Tibial nerve (tissue), 3 donors: Measurements from ENCODE around the gene C1orf232.

ENCODE experiments used
- POLR2A ChIP-seq, 2 donors: fragments of 450-650 bp; IDR thresholded peaks; one replicate each; pipeline ENCODE4 v1.6.1; 2017; ENCODE audit warnings: antibody characterized with exemption in 2 of 2, mild to moderate bottlenecking in 2 of 2, moderate library complexity in 2 of 2
- TF ChIP-seq, protein P1 (sequence below), 5 experiments: fragments of 200-600 bp in 3 of 5; fragments of 450-650 bp in 2 of 5; sonication (generic) in 3 of 5; IDR thresholded peaks; one replicate each; pipeline ENCODE4 v1.5.1; 2016 to 2019; ENCODE audit warnings: antibody characterized with exemption in 5 of 5, mild to moderate bottlenecking in 3 of 5, moderate library complexity in 2 of 5

DNA sequence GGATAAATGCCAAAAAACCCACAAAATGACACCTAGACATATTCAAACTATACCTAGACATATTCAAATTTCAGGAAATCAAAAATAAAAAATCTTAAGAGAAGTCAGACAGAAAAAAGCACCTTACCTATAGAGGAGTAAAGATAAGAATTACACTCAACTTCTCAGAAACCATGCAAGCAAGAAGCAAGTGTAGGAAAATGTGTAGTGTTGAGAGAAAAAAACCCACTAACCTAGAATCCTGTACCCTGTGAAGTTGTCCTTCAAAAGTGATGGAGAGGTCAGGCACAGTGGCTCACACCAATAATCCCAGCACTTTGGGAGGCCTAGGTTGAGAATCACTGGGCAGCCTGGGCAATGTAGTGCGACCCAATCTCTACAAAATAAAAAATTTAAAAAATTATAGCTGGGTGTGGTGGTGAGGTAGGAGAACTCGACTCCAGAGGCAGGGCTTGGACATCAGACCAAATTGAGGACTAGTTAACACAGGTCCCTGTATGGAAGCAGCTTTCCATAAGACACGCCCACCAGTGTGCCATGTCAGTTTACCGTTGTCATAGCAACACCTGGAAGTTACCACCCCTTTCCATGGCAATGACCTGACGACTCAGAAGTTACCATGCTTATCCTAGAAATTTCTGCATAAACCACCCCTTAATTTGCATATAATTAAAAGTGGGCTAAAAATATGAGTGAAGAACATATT is 36.5 kb downstream of the C1orf232 start:
- TF ChIP-seq, protein P1, sequence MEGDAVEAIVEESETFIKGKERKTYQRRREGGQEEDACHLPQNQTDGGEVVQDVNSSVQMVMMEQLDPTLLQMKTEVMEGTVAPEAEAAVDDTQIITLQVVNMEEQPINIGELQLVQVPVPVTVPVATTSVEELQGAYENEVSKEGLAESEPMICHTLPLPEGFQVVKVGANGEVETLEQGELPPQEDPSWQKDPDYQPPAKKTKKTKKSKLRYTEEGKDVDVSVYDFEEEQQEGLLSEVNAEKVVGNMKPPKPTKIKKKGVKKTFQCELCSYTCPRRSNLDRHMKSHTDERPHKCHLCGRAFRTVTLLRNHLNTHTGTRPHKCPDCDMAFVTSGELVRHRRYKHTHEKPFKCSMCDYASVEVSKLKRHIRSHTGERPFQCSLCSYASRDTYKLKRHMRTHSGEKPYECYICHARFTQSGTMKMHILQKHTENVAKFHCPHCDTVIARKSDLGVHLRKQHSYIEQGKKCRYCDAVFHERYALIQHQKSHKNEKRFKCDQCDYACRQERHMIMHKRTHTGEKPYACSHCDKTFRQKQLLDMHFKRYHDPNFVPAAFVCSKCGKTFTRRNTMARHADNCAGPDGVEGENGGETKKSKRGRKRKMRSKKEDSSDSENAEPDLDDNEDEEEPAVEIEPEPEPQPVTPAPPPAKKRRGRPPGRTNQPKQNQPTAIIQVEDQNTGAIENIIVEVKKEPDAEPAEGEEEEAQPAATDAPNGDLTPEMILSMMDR (IDR thresholded peaks at IDR 0.05), result no peak
- TF ChIP-seq POLR2A (IDR thresholded peaks at IDR 0.05), result no peak
